SK-N-SH treated with all-trans-retinoic acid at 6 μM for 48 hours (cell line): Measurements from ENCODE around the gene SHISA4.

Experiments used
- CREB5 ChIP-seq: fragments of 250-450 bp; sonication (Bioruptor Pico); IDR thresholded peaks from 2 replicates; pipeline ENCODE4 v1.5.1; 2020; ENCODE audit warnings: low read depth, mild to moderate bottlenecking, moderate library complexity
- CSDC2 ChIP-seq: fragments of 250-450 bp; sonication (Bioruptor Pico); IDR thresholded peaks from 2 replicates; pipeline ENCODE4 v1.5.0; 2020; ENCODE audit warnings: mild to moderate bottlenecking, moderate library complexity
- PATZ1 ChIP-seq: fragments of 250-450 bp; sonication (Bioruptor Pico); IDR thresholded peaks from 2 replicates; pipeline ENCODE4 v1.8.0; 2020; ENCODE audit warnings: mild to moderate bottlenecking, moderate library complexity, borderline replicate concordance
- POU6F1 ChIP-seq: fragments of 250-450 bp; sonication (Bioruptor Pico); IDR thresholded peaks from 2 replicates; pipeline ENCODE4 v1.8.0; 2021; ENCODE audit warnings: low read depth, mild to moderate bottlenecking, moderate library complexity, borderline replicate concordance
- ZNF565 ChIP-seq: fragments of 450-650 bp; formaldehyde crosslinking; conservative IDR thresholded peaks from 2 replicates; pipeline ENCODE4 v1.5.0; 2020; ENCODE audit warnings: low read depth, mild to moderate bottlenecking, moderate library complexity

DNA sequence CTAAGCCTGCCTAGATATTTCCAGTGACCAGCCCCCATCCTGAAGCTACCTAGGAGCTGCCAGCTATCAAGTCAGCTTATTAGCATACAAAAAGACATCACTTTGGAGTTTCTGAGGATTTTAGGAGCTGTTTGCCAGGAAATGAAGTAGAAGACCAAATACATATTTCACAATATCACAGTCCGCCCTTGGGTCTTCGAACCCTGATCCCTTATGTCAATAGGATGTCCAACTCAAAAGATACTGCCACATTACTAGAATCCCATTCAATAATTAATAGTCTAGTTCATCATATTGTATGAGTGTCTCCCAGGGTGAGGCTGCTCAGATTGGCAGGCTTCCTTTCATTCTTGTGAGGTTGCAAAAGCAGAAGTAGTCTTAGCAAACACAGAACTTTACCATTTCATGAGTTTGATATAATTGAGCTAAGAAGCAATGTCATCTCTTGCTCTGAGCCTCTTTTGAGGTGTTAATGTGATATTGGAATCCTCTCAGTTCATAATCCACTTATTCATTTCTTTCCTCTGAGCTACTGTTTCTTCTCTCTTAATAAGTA, 46.1 kb upstream of the SHISA4 start:
- TF ChIP-seq PATZ1 (no peak), ZNF565 (no peak), CSDC2 (CRISPR knock-in tag) (no peak), CREB5 (CRISPR knock-in tag) (no peak), POU6F1 (no peak)
